GM18870 (cell line): Measurements from ENCODE around the gene THAP12.
A peak's percentile ranks its signal among the peaks of the same experiment; 100 is the strongest.

ENCODE experiments used
- ATAC-seq: cut with Tn5 transposase; IDR thresholded peaks from one replicate; pipeline ENCODE4 v1.9.1; 2021; ENCODE audit warnings: moderate library complexity; ENCODE audit not compliant: unreplicated experiment

THAP12 gene

GRCh38 chr11:76380159-76380976, 564 bp downstream of the THAP12 start:
- ATAC-seq, result peak; percentile 6

DNA sequence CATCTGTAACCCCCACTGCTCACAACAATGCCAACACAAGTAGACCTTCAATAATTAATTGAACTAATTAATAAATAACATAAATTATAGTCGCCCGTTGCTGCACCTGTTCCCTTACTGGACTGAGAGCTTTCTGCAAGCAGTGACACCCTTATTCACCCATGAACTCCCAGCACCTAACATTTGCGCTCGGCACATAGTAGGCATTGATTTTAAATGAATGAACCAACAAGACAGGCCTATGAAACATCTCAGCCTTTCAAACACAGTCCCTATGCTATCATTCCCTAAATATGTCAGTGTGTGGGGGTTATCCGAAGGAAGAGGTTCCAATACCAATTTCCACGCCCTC, 1.1 kb downstream of the THAP12 start:
- no peak for ATAC-seq

GRCh38 chr11:76376746-76377558, 4.0 kb downstream of the THAP12 start:
- ATAC-seq, result no peak

GRCh38 chr11:76371170-76371569, 9.8 kb downstream of the THAP12 start:
- no peak for ATAC-seq

DNA sequence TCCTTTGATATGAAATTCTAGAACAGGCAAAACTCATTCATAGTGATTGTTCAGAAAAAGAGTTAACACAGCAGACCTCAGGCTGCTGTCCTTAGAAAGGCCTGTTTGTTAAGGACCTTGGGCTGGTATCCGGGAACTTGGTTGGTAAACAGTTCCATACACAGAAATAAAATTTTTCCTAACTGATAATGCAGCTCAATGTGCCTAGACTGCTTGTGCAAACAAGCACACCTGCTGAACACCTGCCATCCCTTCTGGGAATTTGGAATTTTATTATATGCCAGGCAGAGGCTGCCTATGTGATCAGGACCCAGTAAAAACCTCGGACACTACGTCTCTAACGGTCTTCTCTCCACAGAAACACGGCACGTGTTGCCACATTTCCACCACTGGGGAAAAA, 11.5 kb downstream of the THAP12 start:
- ATAC-seq, result no peak

- ATAC-seq, result no peak
Measured at GRCh38 chr11:76368490-76368889, 12.4 kb downstream of the THAP12 start.

DNA sequence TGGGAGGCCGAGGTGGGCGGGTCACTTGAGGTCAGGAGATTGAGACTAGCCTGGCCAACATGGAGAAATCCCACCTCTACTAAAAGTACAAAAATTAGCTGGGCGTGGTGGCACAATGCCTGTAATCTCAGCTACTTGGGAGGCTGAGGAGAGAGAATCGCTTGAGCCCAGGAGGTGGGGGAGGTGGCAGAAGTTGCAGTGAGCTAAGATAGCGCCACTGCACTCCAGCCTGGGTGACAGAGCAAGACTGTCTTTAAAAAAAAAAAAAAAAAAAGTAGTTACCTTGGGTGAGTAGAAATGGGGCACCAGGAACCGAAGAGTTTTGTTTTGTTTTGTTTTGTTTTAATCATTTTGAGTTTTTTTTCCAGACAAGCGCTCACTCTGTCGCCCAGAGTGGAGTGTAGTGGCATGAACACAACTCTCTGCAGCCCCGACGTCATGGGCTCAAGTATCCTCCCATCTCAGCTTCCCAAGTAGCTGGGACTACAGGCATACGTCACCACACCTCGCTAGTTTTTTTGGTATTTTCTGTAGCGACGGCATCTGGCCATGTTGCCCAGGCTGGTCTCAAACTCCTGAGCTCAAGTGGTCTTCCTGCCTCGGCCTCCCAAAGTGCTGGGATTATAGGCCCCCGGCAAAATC, 15.8 kb downstream of the THAP12 start:
- ATAC-seq, result no peak

GRCh38 chr11:76362716-76363115, 18.2 kb downstream of the THAP12 start:
- ATAC-seq, result no peak

DNA sequence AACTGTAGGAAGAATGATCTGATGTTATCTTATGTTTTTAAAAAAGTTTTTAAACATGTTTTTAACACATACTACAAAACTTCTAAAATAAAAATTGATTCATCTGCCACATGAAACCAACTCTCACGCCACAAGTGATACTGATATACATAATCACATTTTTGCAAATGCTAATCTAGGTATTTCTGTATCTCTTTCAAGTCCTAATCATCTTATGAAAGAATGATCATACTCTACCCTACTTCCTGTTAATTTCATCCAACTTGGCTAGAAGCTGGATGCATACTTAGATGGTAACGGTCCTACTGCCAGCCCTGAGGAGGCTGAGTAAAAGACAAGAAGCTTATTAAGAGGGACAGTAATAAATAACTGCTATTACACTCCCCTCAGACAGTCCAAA, 19.2 kb downstream of the THAP12 start:
- ATAC-seq, result no peak

- no peak for ATAC-seq
Measured at GRCh38 chr11:76361374-76361773, 19.6 kb downstream of the THAP12 start.

- no peak for ATAC-seq
Measured at GRCh38 chr11:76355172-76355571, 25.8 kb downstream of the THAP12 start.

- ATAC-seq, result no peak
Measured at GRCh38 chr11:76348348-76348747, 32.6 kb downstream of the THAP12 start.

- no peak for ATAC-seq
Measured at GRCh38 chr11:76347466-76347865, 33.5 kb downstream of the THAP12 start.

DNA sequence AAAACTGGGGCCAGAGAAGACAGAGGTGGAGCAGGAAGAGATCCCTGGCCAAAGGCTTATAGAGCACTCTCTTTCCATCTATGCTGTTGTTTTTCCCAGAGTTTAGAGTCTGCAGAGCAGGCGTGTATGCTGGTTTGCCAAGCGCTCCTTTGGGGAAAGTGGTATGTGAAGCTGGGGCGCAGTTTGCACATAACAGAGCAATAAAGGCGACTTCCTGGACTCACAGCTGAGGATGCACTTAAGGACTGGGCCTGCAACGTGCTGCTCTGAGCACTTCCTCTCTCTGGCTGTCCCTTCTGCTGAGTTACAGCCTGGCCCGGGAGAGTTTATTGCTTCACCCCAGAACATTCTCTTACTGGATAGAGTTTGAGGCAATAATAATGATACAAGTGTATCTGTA, 41.7 kb downstream of the THAP12 start:
- ATAC-seq, result no peak

GRCh38 chr11:76337923-76338322, 43.0 kb downstream of the THAP12 start:
- ATAC-seq, result no peak

DNA sequence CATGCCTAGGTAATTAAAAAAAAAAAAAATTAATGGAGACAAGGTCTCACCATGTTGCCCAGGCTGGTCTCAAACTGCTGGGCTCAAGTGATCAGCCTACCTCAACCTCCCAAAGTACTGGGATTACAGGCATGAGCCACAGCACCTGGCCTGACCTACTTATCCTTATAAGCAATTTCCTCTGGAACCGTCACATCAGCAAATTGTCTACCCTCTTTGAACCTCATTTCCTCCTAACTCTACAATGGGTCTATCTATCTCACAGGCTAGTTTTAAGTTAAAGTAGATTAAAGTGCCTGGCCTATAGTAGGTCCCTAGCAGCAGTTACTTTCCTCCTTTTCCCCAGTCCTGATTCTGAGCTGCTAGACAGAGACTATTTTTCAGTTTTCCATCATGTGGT, 43.5 kb downstream of the THAP12 start:
- ATAC-seq, result no peak

- ATAC-seq, result no peak
Measured at GRCh38 chr11:76336597-76336996, 44.3 kb downstream of the THAP12 start.

- ATAC-seq, result no peak
Measured at GRCh38 chr11:76335842-76336241, 45.1 kb downstream of the THAP12 start.

DNA sequence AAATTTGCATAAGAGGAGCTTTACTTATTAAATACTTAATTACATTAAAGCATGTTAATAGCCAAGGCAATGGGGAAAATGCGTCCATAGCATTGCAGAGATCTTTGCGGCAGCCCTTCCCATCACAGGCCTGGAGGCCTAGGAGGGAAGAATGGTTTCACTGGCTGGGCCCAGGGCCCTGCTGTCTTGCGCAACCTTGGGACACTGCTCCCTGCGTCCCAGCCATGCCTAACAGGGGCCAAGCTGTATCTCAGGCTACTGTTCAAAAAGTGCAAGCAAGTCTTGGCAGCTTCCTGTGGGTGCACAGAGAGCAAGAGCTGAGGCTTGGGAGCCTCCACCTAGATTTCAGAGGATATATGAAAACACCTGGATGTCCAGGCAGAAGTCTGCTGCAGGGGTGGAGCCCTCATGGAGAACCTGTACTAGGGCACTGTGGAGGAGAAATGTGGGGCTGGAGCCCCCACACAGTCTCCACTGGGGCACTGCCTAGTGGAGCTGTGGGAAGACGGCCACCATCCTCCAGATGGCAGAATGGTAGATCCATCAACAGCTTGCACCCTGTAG, 46.0 kb downstream of the THAP12 start:
- no peak for ATAC-seq

GRCh38 chr11:76330651-76331050, 50.3 kb downstream of the THAP12 start:
- ATAC-seq, result no peak

- ATAC-seq, result no peak
Measured at GRCh38 chr11:76329983-76330382, 50.9 kb downstream of the THAP12 start.
